ENCODE measurements around the gene BMPER.

Gene BMPER

DNA sequence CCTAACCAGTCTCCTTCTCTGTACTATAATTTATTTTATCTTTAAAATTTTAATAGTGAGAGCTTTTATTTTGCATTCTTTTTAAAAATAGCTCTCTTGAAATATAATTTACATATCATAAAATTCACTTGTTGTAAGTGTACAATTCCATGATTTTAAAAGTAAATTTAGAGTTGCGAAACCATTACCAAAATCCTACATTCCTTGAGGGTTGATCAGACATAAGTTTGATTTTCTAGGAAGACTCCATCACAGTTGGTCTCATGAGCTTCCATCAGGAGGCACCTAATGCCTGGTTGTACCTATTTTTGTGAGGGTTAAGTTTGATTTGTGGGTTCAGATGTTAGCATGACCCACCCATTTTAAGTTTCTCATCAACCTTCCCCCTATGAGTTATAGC is 108.1 kb downstream of the BMPER start:
- no peaks in the 10 kb centered on the region for H3K36me3 ChIP-seq (ENCODE audit: control insufficient read depth, insufficient read depth, low read length)
- H3K4me3 ChIP-seq (replicated peaks; ENCODE audit: low read depth, low read length) = no peak overlapping the region
- TF ChIP-seq CTCF (IDR thresholded peaks at IDR 0.05; ENCODE audit: insufficient read depth, low read length, poor library complexity, severe bottlenecking) = no peak
- no peak for DNase-seq (ENCODE audit: extremely low read depth, insufficient read length)
- no peaks in the 10 kb centered on the region; the same call in 1 of the 2 replicates for H3K27me3 ChIP-seq (replicated peaks; ENCODE audit: control insufficient read depth, insufficient read depth, low read length)

DNA sequence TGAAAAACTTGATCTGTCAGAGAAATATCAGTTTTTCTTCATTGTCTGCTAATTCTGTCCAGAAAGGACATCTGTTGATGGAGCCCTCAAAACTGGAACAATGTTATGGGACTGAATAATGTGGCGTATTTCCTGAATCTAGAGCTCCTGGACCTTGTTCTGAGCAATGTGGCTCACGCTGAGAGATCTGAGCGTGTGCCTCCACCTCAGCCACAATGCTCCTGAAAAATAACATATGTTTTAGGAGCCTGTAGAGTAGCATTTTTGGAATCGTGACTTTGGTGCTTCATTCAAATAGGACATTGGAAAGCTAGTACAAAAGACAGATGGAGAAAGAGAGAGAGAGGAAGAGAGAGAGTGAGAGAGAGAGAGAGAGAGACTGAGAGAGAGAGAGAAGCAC is 110.3 kb downstream of the BMPER start:
- Histone ChIP-seq H3K36me3 (ENCODE audit: control insufficient read depth, insufficient read depth, low read length) (no peaks in the 10 kb centered on the region), H3K4me3 (replicated peaks; ENCODE audit: low read depth, low read length) (no peak overlapping the region), H3K27me3 (replicated peaks; ENCODE audit: control insufficient read depth, insufficient read depth, low read length) (no peaks in the 10 kb centered on the region; the same call in 1 of the 2 replicates)
- no peak for TF ChIP-seq CTCF (IDR thresholded peaks at IDR 0.05; ENCODE audit: insufficient read depth, low read length, poor library complexity, severe bottlenecking)
- DNase-seq (ENCODE audit: extremely low read depth, insufficient read length) = no peak

DNA sequence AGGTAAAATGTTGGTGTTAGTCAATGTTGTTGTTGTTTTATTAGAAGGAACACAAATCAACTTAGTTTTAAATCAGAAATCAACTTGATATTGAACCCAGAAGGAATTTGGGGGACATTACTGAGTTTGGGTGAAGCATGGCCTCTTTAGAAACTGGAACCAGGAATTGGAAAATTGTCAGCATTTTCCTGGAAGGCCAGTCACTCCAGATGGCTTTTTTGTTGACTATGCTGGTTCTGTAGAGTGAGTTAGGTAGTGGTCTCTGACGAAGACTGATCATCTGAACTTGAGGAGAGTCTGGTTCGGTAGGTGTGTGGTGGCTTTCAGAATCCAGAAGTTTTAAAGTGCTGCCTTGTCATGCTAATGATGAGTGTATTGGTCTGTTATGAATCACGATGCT is 111.5 kb downstream of the BMPER start:
- TF ChIP-seq CTCF (IDR thresholded peaks at IDR 0.05; ENCODE audit: insufficient read depth, low read length, poor library complexity, severe bottlenecking) = no peak
- no peak for DNase-seq (ENCODE audit: extremely low read depth, insufficient read length)
- H3K4me3 ChIP-seq (replicated peaks; ENCODE audit: low read depth, low read length) = no peak overlapping the region
- H3K36me3 ChIP-seq (ENCODE audit: control insufficient read depth, insufficient read depth, low read length) = no peaks in the 10 kb centered on the region
- H3K27me3 ChIP-seq (replicated peaks; ENCODE audit: control insufficient read depth, insufficient read depth, low read length) = no peaks in the 10 kb centered on the region; the same call in 1 of the 2 replicates

DNA sequence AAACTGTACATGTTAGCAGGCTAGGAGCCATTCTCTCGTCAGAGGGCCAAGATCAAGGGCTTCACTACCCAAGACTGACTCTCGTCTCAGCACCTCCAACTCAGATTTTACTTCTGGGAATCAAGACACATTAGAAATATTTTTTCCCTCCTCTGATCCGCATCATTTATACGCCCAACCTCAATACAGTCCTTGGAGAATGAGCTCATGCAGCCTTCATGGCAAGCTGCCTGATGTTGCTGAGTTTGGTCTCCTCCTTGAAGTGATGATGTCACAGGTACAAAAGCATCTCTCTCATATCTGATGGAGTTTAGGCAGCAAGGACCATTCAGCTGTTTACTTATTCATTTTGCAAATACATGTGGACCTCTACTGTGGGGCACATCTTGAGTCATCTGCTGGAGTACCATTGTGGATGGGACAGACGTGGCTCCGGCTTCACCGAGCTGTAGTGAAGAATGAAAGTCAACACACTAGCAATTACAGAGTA is 114.0 kb downstream of the BMPER start:
- DNase-seq (ENCODE audit: extremely low read depth, insufficient read length) = no peak
- no peak for TF ChIP-seq CTCF (IDR thresholded peaks at IDR 0.05; ENCODE audit: insufficient read depth, low read length, poor library complexity, severe bottlenecking)
- H3K36me3 ChIP-seq (ENCODE audit: control insufficient read depth, insufficient read depth, low read length) = no peaks in the 10 kb centered on the region

DNA sequence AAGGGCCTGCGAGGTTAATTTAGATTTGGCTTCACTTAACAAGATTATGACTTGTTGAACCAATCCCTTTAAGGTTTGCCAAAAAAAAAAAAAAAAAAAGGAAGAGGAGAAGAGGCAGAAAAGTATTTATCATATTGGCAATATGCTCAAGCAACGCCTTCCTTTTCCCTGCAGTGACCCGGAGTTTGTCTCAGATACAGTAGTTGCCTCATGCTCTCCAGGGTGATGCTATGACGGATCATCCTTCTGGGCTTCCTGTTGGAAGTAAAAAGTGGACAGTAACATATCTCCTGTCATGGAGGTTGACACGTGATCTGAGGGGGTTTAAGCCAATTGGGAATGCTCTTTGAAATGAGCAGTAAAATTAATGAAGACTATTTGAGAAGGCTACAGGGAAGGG is 117.3 kb downstream of the BMPER start:
- Histone ChIP-seq H3K36me3 (ENCODE audit: control insufficient read depth, insufficient read depth, low read length) (no peaks in the 10 kb centered on the region), H3K27me3 (replicated peaks; ENCODE audit: control insufficient read depth, insufficient read depth, low read length) (no peaks in the 10 kb centered on the region), H3K4me3 (replicated peaks; ENCODE audit: low read depth, low read length) (no peak overlapping the region)
- no peak for TF ChIP-seq CTCF (IDR thresholded peaks at IDR 0.05; ENCODE audit: insufficient read depth, low read length, poor library complexity, severe bottlenecking)
- no peak for DNase-seq (ENCODE audit: extremely low read depth, insufficient read length)

More for the DNA sequence above, 114.0 kb downstream of the BMPER start:
- Histone ChIP-seq H3K27me3 (replicated peaks; ENCODE audit: control insufficient read depth, insufficient read depth, low read length) (no peaks in the 10 kb centered on the region), H3K4me3 (replicated peaks; ENCODE audit: low read depth, low read length) (no peak overlapping the region)

DNA sequence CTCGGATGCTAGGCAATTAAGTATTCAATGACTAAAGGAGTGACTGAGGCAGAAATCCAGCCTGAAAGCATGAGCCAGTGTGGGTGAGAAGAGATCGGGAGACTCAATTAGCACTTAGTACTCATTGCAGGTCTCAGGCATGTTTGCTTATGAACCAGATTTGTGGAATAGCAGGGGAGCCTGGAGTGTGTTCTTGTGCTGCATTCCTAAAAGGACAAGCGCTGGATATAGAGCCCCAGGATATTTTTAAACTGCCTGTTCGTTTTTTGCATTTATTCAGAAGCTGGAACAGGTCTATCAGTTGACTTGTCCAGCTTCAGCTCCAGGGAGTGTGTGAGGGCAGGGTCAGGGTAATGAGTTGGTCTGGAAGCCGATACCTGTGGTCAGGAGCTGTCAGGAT is 120.3 kb downstream of the BMPER start:
- Histone ChIP-seq H3K36me3 (ENCODE audit: control insufficient read depth, insufficient read depth, low read length) (no peaks in the 10 kb centered on the region), H3K4me3 (replicated peaks; ENCODE audit: low read depth, low read length) (no peak overlapping the region), H3K27me3 (replicated peaks; ENCODE audit: control insufficient read depth, insufficient read depth, low read length) (no peaks in the 10 kb centered on the region)
- no peak for TF ChIP-seq CTCF (IDR thresholded peaks at IDR 0.05; ENCODE audit: insufficient read depth, low read length, poor library complexity, severe bottlenecking)
- DNase-seq (ENCODE audit: extremely low read depth, insufficient read length) = no peak
